Common myeloid progenitor, CD34-positive (primary cell): ENCODE measurements around the gene SEMA5A.

Experiments used
- CTCF ChIA-PET: fragments of 350-600 bp; sonication (Branson Sonifier 250); formaldehyde crosslinking; loops from one replicate; lab custom pipeline; 2021; ENCODE audit warnings: antibody characterized with exemption; lab: Charles Lee
- POLR2A ChIA-PET: fragments of 350-600 bp; sonication (Branson Sonifier 250); formaldehyde crosslinking; loops from one replicate; lab custom pipeline; 2021; ENCODE audit warnings: antibody characterized with exemption; lab: Charles Lee
- DNase-seq, 3 donors: peaks; one replicate each; pipeline versions ENCODE4 v3.0.0 to v3.0.0-alpha.2; 2013
- H3K27ac ChIP-seq, 2 experiments: 1 replicate in 1 of 2; 2 replicates in 1 of 2; pipeline ENCODE4 v1.7.0; 2013; ENCODE audit warnings: inconsistent platforms in 2 of 2, low read length in 2 of 2, mild to moderate bottlenecking in 2 of 2, low read depth in 1 of 2, moderate library complexity in 1 of 2; ENCODE audit not compliant: severe bottlenecking in 2 of 2, insufficient read depth in 1 of 2, poor library complexity in 1 of 2
- H3K27me3 ChIP-seq, 5 experiments: replicated peaks in 2 of 5; 1 replicate in 3 of 5; 2 replicates in 2 of 5; pipeline versions ENCODE4 v1.6.1 to v1.7.0; 2013; ENCODE audit warnings: low read length in 4 of 5, mild to moderate bottlenecking in 2 of 5, moderate library complexity in 2 of 5, inconsistent platforms in 1 of 5; ENCODE audit not compliant: insufficient read depth in 5 of 5, control insufficient read depth in 4 of 5
- H3K36me3 ChIP-seq, 4 experiments: 1 replicate in 2 of 4; 2 replicates in 2 of 4; pipeline versions ENCODE4 v1.6.1 to v1.7.0; 2013; ENCODE audit warnings: low read length in 3 of 4, control low read depth in 1 of 4, mild to moderate bottlenecking in 1 of 4; ENCODE audit not compliant: control insufficient read depth in 4 of 4, insufficient read depth in 4 of 4
- H3K4me1 ChIP-seq, 4 experiments: 1 replicate in 3 of 4; 2 replicates in 1 of 4; pipeline versions ENCODE4 v1.6.1 to v1.7.1; 2013; ENCODE audit warnings: low read length in 3 of 4, mild to moderate bottlenecking in 3 of 4, control low read depth in 1 of 4, inconsistent platforms in 1 of 4, moderate library complexity in 1 of 4; ENCODE audit not compliant: control insufficient read depth in 4 of 4, insufficient read depth in 4 of 4; ENCODE audit errors: control extremely low read depth in 1 of 4
- H3K4me3 ChIP-seq, 7 experiments: 1 replicate in 4 of 7; 2 replicates in 3 of 7; pipeline versions ENCODE4 v1.5.1 to v1.7.0; 2013; ENCODE audit warnings: mild to moderate bottlenecking in 7 of 7, low read length in 6 of 7, moderate library complexity in 6 of 7, inconsistent platforms in 2 of 7, low read depth in 2 of 7, control low read depth in 1 of 7; ENCODE audit not compliant: insufficient read depth in 4 of 7, control insufficient read depth in 1 of 7; ENCODE audit errors: extremely low read depth in 1 of 7
- H3K9me3 ChIP-seq, 5 experiments: 1 replicate in 4 of 5; 2 replicates in 1 of 5; pipeline versions ENCODE4 v1.6.1 to v1.7.1; 2013; ENCODE audit warnings: low read length in 4 of 5, mild to moderate bottlenecking in 2 of 5, inconsistent platforms in 1 of 5, low read depth in 1 of 5, moderate library complexity in 1 of 5; ENCODE audit not compliant: control insufficient read depth in 4 of 5, insufficient read depth in 2 of 5; ENCODE audit errors: control extremely low read depth in 1 of 5
- WGBS: methylation state at CpG from one replicate; pipeline ENCODE4 v1.1.5; 2013; ENCODE audit not compliant: insufficient coverage; 5-methylcytosine and 5-hydroxymethylcytosine counted together

The SEMA5A gene

DNA sequence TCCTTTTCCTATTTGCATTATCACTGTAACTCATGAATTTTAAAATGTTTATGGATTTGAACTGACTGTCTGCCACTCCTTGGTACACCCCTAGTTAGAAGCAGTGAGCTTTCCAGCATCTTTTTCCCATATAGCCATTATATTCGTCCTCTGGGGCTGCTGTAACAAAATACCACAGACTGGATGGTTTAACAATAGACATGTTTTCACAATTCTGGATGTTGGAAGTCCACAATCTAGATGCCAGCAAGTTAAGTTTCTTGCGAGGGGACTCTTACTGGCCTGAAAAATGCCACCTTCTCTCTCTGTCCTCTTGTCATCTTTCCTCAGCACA is 530.0 kb downstream of the SEMA5A start:
- WGBS = 0% methylated on average over 1 of the region's 2 CpGs
- POLR2A ChIA-PET = no interaction called here
- H3K4me1 ChIP-seq = peaks cover 14 to 31% (median 25%) of the 10 kb centered on the region in 4 experiments

DNA sequence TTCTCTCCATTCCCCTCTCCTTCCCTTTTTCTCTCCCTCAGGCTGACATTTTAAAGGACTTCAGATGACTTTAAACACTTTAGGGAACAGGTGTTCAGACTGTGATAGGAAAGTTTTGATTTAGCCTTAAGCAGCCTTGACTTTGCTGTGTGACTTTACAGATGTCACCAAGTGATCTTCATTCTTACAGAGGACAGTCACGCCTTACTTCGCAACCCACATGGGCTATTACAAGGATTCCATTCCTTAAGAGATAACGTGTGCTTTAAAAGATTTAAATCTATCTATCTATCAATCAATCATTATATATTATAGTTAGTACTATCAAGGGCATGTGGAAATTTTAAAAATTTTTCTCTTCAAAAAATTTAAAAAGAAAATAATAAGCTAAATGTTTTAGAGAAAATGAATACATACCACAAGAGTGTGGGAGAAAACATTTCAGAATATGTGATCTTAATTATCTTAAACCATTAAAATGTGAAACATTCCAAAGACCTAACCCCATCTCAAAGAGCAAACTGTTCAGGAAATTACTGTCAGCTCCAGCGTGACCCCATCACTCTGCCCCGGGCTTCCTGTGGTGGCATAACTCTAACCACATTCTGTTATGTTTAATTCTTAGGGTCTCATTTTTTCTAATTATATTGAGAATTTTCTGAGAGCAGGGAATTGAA is 530.5 kb downstream of the SEMA5A start:
- CTCF ChIA-PET = no interaction called here

More for the DNA sequence above, 530.0 kb downstream of the SEMA5A start:
- CTCF ChIA-PET = no interaction called here
- Histone ChIP-seq H3K36me3 (no peaks in the 10 kb centered on the region), H3K27me3 (no peaks in the 10 kb centered on the region), H3K9me3 (no peaks in the 10 kb centered on the region), H3K4me3 (peak overlapping the region in 2 of 7 experiments; percentile 26 to 34), H3K27ac (no peak overlapping the region)
- DNase-seq = peak in 2 of 3 donors; percentile 10 to 23

DNA sequence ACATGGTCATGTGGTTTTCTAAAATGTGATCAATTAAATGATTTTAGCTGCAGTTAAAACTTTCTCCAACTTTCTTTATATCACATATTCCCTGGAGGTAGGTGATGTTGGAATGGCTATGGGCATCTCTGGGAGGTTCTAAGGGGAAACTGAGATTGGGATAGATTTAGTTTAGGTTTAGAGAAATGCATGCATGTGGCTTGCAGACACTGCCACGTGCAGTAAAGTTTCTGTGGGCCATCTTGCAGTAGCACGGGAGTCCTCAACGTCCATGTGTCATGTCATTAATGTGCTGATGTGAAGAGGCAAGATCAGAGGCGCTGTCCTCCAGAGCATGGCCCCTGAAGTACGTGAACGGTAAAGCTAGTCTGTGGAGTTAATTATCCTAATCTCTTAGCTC is 532.7 kb downstream of the SEMA5A start:
- no peaks in the 10 kb centered on the region for H3K9me3 ChIP-seq
- no peak overlapping the region for H3K27ac ChIP-seq
- peaks cover 14 to 31% (median 25%) of the 10 kb centered on the region in 4 experiments for H3K4me1 ChIP-seq
- CTCF ChIA-PET = no interaction called here
- no peaks in the 10 kb centered on the region for H3K27me3 ChIP-seq
- WGBS = 96% methylated on average over 4 of the region's 6 CpGs
- DNase-seq = no peak
- H3K36me3 ChIP-seq = no peaks in the 10 kb centered on the region
- H3K4me3 ChIP-seq = no peak overlapping the region
- POLR2A ChIA-PET = no interaction called here

More for the DNA sequence above, 530.5 kb downstream of the SEMA5A start:
- H3K9me3 ChIP-seq = no peaks in the 10 kb centered on the region
- WGBS = no CpG with 5 or more reads among the region's 5 CpGs
- no peak overlapping the region for H3K27ac ChIP-seq
- peak overlapping the region in 3 of 7 experiments; percentile 38 to 55 (median 40) for H3K4me3 ChIP-seq
- H3K27me3 ChIP-seq = no peaks in the 10 kb centered on the region
- H3K36me3 ChIP-seq = no peaks in the 10 kb centered on the region
- DNase-seq = peak; percentile 33 to 74 (median 64)
- H3K4me1 ChIP-seq = peaks cover 14 to 31% (median 25%) of the 10 kb centered on the region in 4 experiments
- POLR2A ChIA-PET = no interaction called here

DNA sequence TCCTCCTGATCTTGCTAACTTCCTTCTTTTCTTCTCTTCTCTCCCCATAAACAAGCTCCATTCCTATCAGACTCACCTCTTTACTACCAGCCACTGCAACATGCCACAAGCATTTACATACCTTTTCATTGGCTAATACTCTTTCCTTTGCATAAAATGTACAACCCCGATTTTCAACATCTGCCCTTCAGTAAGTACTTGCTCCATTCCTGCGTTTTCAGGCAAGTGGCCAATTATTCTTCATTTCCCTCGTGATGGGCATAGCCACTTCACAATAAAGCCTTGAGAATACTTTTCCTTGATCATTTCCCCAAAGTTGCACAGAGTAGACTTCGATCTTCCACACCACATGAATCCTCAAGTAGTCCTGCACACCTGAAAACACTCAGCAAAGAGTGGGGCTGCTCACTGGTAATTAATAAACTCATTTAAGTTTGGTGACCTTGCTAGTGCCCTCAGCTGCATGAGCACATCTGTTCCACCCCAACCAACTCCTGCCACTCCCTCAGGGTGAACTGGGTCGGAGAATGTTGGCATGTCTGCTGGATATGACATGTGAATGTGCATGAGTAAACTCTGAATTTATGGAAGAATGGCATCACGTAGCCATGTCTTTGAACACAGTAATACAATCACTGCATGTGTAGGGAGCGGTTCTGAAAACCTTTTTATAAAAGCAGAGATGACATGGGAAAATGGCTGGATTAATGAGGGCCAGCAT is 535.8 kb downstream of the SEMA5A start:
- no peaks in the 10 kb centered on the region for H3K36me3 ChIP-seq
- ChIA-PET POLR2A (no interaction called here), CTCF (no interaction called here)
- DNase-seq = no peak
- WGBS = 91% methylated on average over 7 of the region's 7 CpGs
- no peaks in the 10 kb centered on the region for H3K27me3 ChIP-seq
- peaks cover 0 to 12% (median 10%) of the 10 kb centered on the region in 4 experiments for H3K4me1 ChIP-seq
- H3K9me3 ChIP-seq = no peaks in the 10 kb centered on the region
- no peak overlapping the region for H3K4me3 ChIP-seq
- H3K27ac ChIP-seq = no peak overlapping the region

DNA sequence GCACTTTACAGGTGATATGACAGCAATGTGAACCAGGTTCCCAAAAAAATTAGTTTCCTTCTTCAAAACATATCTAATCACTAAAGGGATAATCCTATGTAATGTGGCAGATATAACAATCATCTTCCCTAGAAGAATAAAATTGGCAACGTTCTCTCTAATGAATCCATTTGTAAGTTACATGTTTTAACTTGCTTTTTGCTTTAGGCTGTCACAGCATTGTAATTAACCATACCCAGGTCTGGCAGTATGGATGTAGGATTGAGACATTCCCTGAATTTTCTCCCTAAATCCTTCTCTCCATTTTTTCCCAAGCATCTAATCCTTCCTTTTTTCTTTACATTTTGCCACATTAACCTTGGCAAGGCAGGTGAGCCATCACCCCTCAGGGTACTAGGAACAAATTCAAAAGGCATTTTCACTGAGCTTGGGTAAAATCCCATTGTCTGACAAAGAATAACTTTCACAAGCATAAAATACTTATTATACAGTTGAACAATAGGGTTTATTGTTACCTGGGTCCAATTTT is 548.3 kb downstream of the SEMA5A start:
- Histone ChIP-seq H3K4me3 (no peak overlapping the region), H3K9me3 (no peaks in the 10 kb centered on the region), H3K4me1 (no peaks in the 10 kb centered on the region), H3K27ac (no peak overlapping the region), H3K27me3 (no peaks in the 10 kb centered on the region), H3K36me3 (no peaks in the 10 kb centered on the region)
- POLR2A ChIA-PET = no interaction called here
- CTCF ChIA-PET = no interaction called here
- no peak for DNase-seq
- no CpG with 5 or more reads among the region's 1 CpG for WGBS

DNA sequence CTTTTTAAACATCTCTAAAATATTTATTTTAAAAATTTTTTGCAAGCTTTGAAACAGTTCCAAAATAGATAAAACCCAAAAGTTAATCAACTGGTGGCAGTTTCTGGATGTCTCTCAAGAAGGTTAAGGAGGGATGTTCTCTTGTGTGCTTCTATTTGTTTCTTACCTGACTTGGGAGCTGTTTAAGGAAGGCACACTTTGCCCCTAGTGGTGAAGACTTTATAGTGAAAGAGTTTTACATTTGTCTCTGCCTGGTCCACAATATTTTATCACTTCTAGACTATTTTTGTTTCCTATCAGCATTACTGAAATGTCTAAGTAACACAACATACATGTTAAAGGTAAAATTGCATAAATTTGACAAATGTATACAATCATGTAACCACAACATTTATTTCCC is 552.8 kb downstream of the SEMA5A start:
- Histone ChIP-seq H3K36me3 (no peaks in the 10 kb centered on the region), H3K9me3 (no peaks in the 10 kb centered on the region), H3K27ac (no peak overlapping the region), H3K4me3 (no peak overlapping the region), H3K27me3 (no peaks in the 10 kb centered on the region), H3K4me1 (no peaks in the 10 kb centered on the region)
- ChIA-PET CTCF (no interaction called here), POLR2A (no interaction called here)
- peak in 2 of 3 donors; percentile 12 to 19 for DNase-seq
